A673 (cell line): ENCODE measurements around the gene RLF. TPM values are rescaled to one million over a fixed set of nuclear protein-coding genes. Genes with fewer than 3 reads are reported as not detected.
"Not testable (repeated sequence)": the region's sequence is repeated elsewhere in the genome, so short reads cannot be mapped to it uniquely, and the experiment has no call there.

Source experiments
- BruUV-seq: library from RNA; stranded (reverse); fragments of 400-500 nt; replicated peaks from 2 replicates; lab custom pipeline; 2021; lab: Mats Ljungman, UMichigan
- CTCF ChIA-PET: fragments of 300-600 bp; sonication (Branson Sonifier 250); formaldehyde crosslinking; loops from one replicate; lab custom pipeline; 2022; ENCODE audit warnings: antibody characterized with exemption; lab: Charles Lee
- POLR2A ChIA-PET: fragments of 300-600 bp; sonication (Branson Sonifier 250); formaldehyde crosslinking; loops from one replicate; lab custom pipeline; 2022; ENCODE audit warnings: antibody characterized with exemption; ENCODE audit not compliant: low non-redundant PET; lab: Charles Lee
- DNase-seq: peaks from one replicate; pipeline ENCODE4 v3.0.0-alpha.2; 2015; ENCODE audit warnings: low spot score
- H3K27ac ChIP-seq: fragments of 200-600 bp; sonication (generic); 2 replicates; pipeline ENCODE4 v1.5.1; 2016; ENCODE audit warnings: mixed run types, low read depth, mild to moderate bottlenecking, mixed read lengths, antibody characterized with exemption, low read length; ENCODE audit not compliant: poor library complexity, severe bottlenecking
- H3K27me3 ChIP-seq: fragments of 200-600 bp; sonication (generic); replicated peaks from 2 replicates; pipeline ENCODE4 v1.6.1; 2017; ENCODE audit warnings: mixed run types, low read depth, mild to moderate bottlenecking, mixed read lengths, antibody characterized with exemption, low read length; ENCODE audit not compliant: insufficient read depth, poor library complexity
- H3K36me3 ChIP-seq: fragments of 200-600 bp; sonication (generic); 2 replicates; pipeline ENCODE4 v1.6.1; 2016; ENCODE audit warnings: mixed run types, mild to moderate bottlenecking, mixed read lengths, antibody characterized with exemption, low read length; ENCODE audit not compliant: insufficient read depth, poor library complexity, severe bottlenecking
- H3K4me1 ChIP-seq: fragments of 200-600 bp; sonication (generic); 2 replicates; pipeline ENCODE4 v1.6.1; 2017; ENCODE audit warnings: mixed run types, mild to moderate bottlenecking, mixed read lengths, antibody characterized with exemption, low read length; ENCODE audit not compliant: insufficient read depth, poor library complexity, severe bottlenecking
- H3K4me3 ChIP-seq: fragments of 200-600 bp; sonication (generic); 2 replicates; pipeline ENCODE4 v1.5.1; 2016; ENCODE audit warnings: low read depth, mixed run types, mild to moderate bottlenecking, mixed read lengths, low read length; ENCODE audit not compliant: poor library complexity, severe bottlenecking
- H3K9me3 ChIP-seq: fragments of 200-600 bp; sonication (generic); 2 replicates; pipeline ENCODE4 v1.6.1; 2016; ENCODE audit warnings: mixed run types, low read depth, mild to moderate bottlenecking, mixed read lengths, antibody characterized with exemption, low read length; ENCODE audit not compliant: poor library complexity, severe bottlenecking
- EZH2 ChIP-seq: fragments of 200-600 bp; sonication (generic); IDR thresholded peaks from 2 replicates; pipeline ENCODE4 v1.6.1; 2017; ENCODE audit warnings: borderline replicate concordance, low read depth, mild to moderate bottlenecking, mixed read lengths, antibody characterized with exemption, low read length; ENCODE audit not compliant: poor library complexity, severe bottlenecking
- intact Hi-C: fragments of 100-400 bp; cut with micrococcal nuclease; formaldehyde crosslinking; loops from one replicate; pipeline ENCODE4 v1.10.0; 2022; ENCODE audit not compliant: unreplicated experiment
- total RNA-seq: library from RNA; stranded (reverse); gene quantifications from 2 replicates; pipeline ENCODE4 v1.2.3, GENCODE V29; 2021
- TF ChIP-seq, protein P1 (sequence below): fragments of 300-800, 200-600 bp; sonication (generic); conservative IDR thresholded peaks from 2 replicates; pipeline ENCODE4 v1.5.1; 2017; ENCODE audit warnings: low read depth, mild to moderate bottlenecking, antibody characterized with exemption, low read length, moderate library complexity, mixed read lengths

The RLF gene
- total RNA-seq, 1 experiment from 2014 or later = 18.1 TPM

DNA sequence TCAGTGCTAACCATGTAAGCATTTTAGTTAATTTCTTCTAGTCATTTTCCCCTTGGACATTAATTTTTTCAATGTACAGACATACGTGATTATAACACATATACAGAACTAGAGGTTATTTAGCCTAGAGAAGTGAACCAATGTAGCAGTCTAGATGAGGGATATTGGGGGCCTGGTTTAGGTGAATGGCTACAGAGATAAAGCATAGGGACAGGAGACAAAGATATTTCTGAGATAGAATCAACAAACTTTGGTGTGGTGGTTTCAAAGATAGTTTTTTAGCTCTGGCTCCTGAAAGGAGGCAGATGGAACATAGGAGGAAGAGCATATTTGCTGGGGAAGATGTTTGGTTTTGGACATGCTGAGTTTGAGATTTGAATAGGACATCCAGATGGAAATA, 23.0 kb downstream of the RLF start:
- Histone ChIP-seq H3K9me3 (no peaks in the 10 kb centered on the region), H3K4me1 (peaks cover 13% of the 10 kb centered on the region), H3K4me3 (no peak overlapping the region), H3K36me3 (peaks cover 2% of the 10 kb centered on the region), H3K27ac (no peak overlapping the region), H3K27me3 (no peaks in the 10 kb centered on the region)
- ChIA-PET CTCF (interaction anchor here (0.7 kb wide), 1 partner anchor 14 kb away, joined by 8 read pairs; no protein-coding TSS in a partner anchor), POLR2A (no interaction called here)
- no peak for TF ChIP-seq EZH2
- TF ChIP-seq, protein P1, sequence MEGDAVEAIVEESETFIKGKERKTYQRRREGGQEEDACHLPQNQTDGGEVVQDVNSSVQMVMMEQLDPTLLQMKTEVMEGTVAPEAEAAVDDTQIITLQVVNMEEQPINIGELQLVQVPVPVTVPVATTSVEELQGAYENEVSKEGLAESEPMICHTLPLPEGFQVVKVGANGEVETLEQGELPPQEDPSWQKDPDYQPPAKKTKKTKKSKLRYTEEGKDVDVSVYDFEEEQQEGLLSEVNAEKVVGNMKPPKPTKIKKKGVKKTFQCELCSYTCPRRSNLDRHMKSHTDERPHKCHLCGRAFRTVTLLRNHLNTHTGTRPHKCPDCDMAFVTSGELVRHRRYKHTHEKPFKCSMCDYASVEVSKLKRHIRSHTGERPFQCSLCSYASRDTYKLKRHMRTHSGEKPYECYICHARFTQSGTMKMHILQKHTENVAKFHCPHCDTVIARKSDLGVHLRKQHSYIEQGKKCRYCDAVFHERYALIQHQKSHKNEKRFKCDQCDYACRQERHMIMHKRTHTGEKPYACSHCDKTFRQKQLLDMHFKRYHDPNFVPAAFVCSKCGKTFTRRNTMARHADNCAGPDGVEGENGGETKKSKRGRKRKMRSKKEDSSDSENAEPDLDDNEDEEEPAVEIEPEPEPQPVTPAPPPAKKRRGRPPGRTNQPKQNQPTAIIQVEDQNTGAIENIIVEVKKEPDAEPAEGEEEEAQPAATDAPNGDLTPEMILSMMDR = no peak
- intact Hi-C loops = no loop called here
- no TSS peak for BruUV-seq
- DNase-seq = no peak

GRCh38 chr1:40185951-40186864, 25.0 kb downstream of the RLF start:
- Histone ChIP-seq H3K4me1 (peaks cover 13% of the 10 kb centered on the region), H3K9me3 (no peaks in the 10 kb centered on the region), H3K27me3 (no peaks in the 10 kb centered on the region), H3K36me3 (peaks cover 21% of the 10 kb centered on the region), H3K27ac (no peak overlapping the region), H3K4me3 (no peak overlapping the region)
- intact Hi-C loops = no loop called here
- ChIA-PET POLR2A (no interaction called here), CTCF (interaction anchor here (0.5 to 0.7 kb wide), 2 partner anchors 12 to 55 kb away, joined by 3 read pairs; no protein-coding TSS in a partner anchor)
- TF ChIP-seq, protein P1 = no peak
- no peak for TF ChIP-seq EZH2
- peak; percentile 8 for DNase-seq
- BruUV-seq = no TSS peak

DNA sequence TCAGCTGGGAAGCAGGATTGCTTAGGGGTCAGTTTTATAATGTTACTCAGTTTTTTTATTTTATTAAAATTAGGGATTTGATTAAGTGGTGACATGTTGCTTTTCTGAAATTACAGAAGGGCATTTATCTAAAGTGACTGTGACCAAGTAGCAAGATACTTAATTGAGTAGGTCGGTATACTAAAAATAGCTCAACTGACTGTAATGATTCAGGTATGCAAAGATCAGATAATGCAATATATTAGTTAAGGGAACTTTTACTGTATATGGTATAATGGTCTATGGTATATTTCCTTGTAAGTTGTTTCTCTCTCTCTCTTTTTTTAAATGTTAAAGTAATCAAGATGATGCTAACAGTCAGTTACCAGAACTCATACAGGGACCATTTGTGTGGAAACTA, 26.2 kb downstream of the RLF start:
- H3K27me3 ChIP-seq = no peaks in the 10 kb centered on the region
- no peaks in the 10 kb centered on the region for H3K9me3 ChIP-seq
- H3K36me3 ChIP-seq = peaks cover 21% of the 10 kb centered on the region
- ChIA-PET POLR2A (no interaction called here), CTCF (no interaction called here)
- TF ChIP-seq, protein P1 = no peak
- TF ChIP-seq EZH2 = no peak
- no TSS peak for BruUV-seq
- intact Hi-C loops = no loop called here
- no peak overlapping the region for H3K27ac ChIP-seq
- peaks cover 12% of the 10 kb centered on the region for H3K4me1 ChIP-seq
- no peak overlapping the region for H3K4me3 ChIP-seq
- DNase-seq = no peak

DNA sequence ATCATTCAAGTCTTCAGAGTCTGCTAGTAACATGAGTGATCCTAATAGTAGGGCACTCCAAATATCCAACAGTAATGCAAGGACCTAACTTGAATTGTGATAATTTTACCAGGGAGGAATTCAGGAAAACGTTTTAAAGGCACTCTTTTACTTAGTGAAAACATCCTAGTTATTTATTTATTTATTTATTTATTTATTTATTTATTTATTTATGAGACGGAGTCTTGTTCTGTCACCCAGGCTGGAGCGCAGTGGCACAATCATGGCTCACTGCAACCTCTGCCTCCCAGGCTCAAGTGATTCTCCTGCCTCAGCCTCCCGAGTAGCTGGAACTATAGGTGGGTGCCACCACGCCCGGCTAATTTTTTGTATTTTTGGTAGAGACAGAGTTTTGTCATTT, 33.5 kb downstream of the RLF start:
- DNase-seq, H3K27me3 ChIP-seq, CTCF ChIA-PET, POLR2A ChIA-PET, BruUV-seq, H3K4me1 ChIP-seq, intact Hi-C loops, H3K9me3 ChIP-seq, H3K27ac ChIP-seq, H3K4me3 ChIP-seq: not testable (repeated sequence)
- peaks cover 24% of the 10 kb centered on the region for H3K36me3 ChIP-seq
